NCI-H1930 (cell line): ENCODE data around the gene OR51L1.
"Not testable (repeated sequence)": the region's sequence is repeated elsewhere in the genome, so short reads cannot be mapped to it uniquely, and the experiment has no call there.

ENCODE experiments used
- DNase-seq, 2 experiments: peaks; one replicate each; lab custom pipeline; 2025; lab: John Stamatoyannopoulos, UW

OR51L1 gene

GRCh38 chr11:4994551-4994950 is at the start of gene OR51L1:
Gene OR51L1 (plus strand): TSS chr11:4994851. CDS start chr11:4998983, 4,132 bp downstream.
- no peak for DNase-seq

GRCh38 chr11:4947505-4947904 is 47.1 kb upstream of the OR51L1 start, which contains the start of gene OR51A4:
Gene OR51A4 (minus strand): TSS chr11:4947605. CDS start chr11:4947100, 505 bp downstream.
- no peak for DNase-seq

- DNase-seq, result not testable (repeated sequence)
These were observed 39.0 kb upstream of the OR51L1 start, which contains the start of gene OR51A2 for GRCh38 chr11:4955613-4956012. Gene OR51A2 (minus strand): TSS chr11:4955713. CDS start chr11:4955713, 0 bp downstream.

GRCh38 chr11:4957396-4957795 is 37.3 kb upstream of the OR51L1 start:
- DNase-seq, result no peak

- peak; percentile 30 to 74 for DNase-seq
These were observed 33.8 kb upstream of the OR51L1 start for GRCh38 chr11:4960877-4961276.

GRCh38 chr11:4962816-4963215 is 31.8 kb upstream of the OR51L1 start:
- DNase-seq, result no peak

GRCh38 chr11:4975436-4975835 is 19.2 kb upstream of the OR51L1 start:
- DNase-seq, result no peak

- DNase-seq, result no peak
These were observed 15.6 kb upstream of the OR51L1 start for GRCh38 chr11:4979036-4979435.

- DNase-seq, result peak in 1 of 2 experiments; percentile 30
These were observed 12.0 kb upstream of the OR51L1 start for GRCh38 chr11:4982678-4983077.

- no peak for DNase-seq
These were observed 10.8 kb upstream of the OR51L1 start for GRCh38 chr11:4983841-4984240.

GRCh38 chr11:4991060-4991459 is 3.6 kb upstream of the OR51L1 start:
- DNase-seq, result no peak

GRCh38 chr11:5004424-5005274 is 10.0 kb downstream of the OR51L1 start:
- peak; percentile 63 to 64 for DNase-seq

GRCh38 chr11:5007561-5007960 is 12.9 kb downstream of the OR51L1 start:
- no peak for DNase-seq

- DNase-seq, result no peak
These were observed 16.6 kb downstream of the OR51L1 start for GRCh38 chr11:5011254-5011653.

- DNase-seq, result no peak
These were observed 18.4 kb downstream of the OR51L1 start for GRCh38 chr11:5013012-5013411.

- DNase-seq, result no peak
These were observed 27.3 kb downstream of the OR51L1 start for GRCh38 chr11:5021996-5022395.

- no peak for DNase-seq
These were observed 42.0 kb downstream of the OR51L1 start for GRCh38 chr11:5036669-5037068.

- no peak for DNase-seq
These were observed 43.3 kb downstream of the OR51L1 start for GRCh38 chr11:5037926-5038325.

GRCh38 chr11:5038341-5038740 is 43.7 kb downstream of the OR51L1 start:
- no peak for DNase-seq

- no peak for DNase-seq
These were observed 46.2 kb downstream of the OR51L1 start for GRCh38 chr11:5040876-5041275.

- DNase-seq, result no peak
These were observed 47.4 kb downstream of the OR51L1 start for GRCh38 chr11:5042091-5042490.

- DNase-seq, result no peak
These were observed 48.7 kb downstream of the OR51L1 start for GRCh38 chr11:5043380-5043779.

GRCh38 chr11:5046226-5046625 is 51.6 kb downstream of the OR51L1 start, which contains the start of gene OR52J3:
Gene OR52J3 (plus strand): TSS chr11:5046526. CDS start chr11:5046526, 0 bp downstream.
- no peak for DNase-seq
